Activated T-cell treated with anti-CD3 and anti-CD28 coated beads, Interleukin-2, amount 50 U/mL, for 4 hours (primary cell): ENCODE results near the gene ATG4A. TPM values are rescaled to one million over a fixed set of nuclear protein-coding genes. Genes with fewer than 3 reads are reported as not detected.

Experiments
- ATAC-seq, 2 donors: fragments of 200-7000 bp; cut with Tn5 transposase; one replicate each; pipeline ENCODE4 v1.10.0; 2021
- DNase-seq: peaks from one replicate; pipeline ENCODE4 v3.0.0-alpha.2; 2020
- H3K27me3 Mint-ChIP-seq: one replicate; pipeline ENCODE4 v1.8.0; 2021; ENCODE audit warnings: low read depth, mixed read lengths
- H3K36me3 Mint-ChIP-seq: one replicate; pipeline ENCODE4 v1.8.0; 2022; ENCODE audit warnings: mixed read lengths; ENCODE audit not compliant: insufficient read depth
- H3K4me1 Mint-ChIP-seq: one replicate; pipeline ENCODE4 v1.8.0; 2021; ENCODE audit warnings: low read depth, mixed read lengths
- H3K4me3 Mint-ChIP-seq: one replicate; pipeline ENCODE4 v1.8.0; 2021; ENCODE audit warnings: mild to moderate bottlenecking, moderate library complexity, mixed read lengths
- H3K9me3 Mint-ChIP-seq: one replicate; pipeline ENCODE4 v1.8.0; 2021; ENCODE audit warnings: mixed read lengths
- total RNA-seq, 3 donors: library from RNA; stranded (reverse); gene quantifications; one replicate each; pipeline ENCODE4 v1.2.1, GENCODE V29; 2021

The ATG4A gene
- total RNA-seq, 3 donors from 2014 or later: 8.2 to 12.0 (median 11.9) TPM

- no peaks in the 10 kb centered on the region for H3K4me1 Mint-ChIP-seq
- H3K4me3 Mint-ChIP-seq: no peak overlapping the region
- no peaks in the 10 kb centered on the region for H3K27me3 Mint-ChIP-seq
- no peak for ATAC-seq
- no peak for DNase-seq
- H3K9me3 Mint-ChIP-seq: no peaks in the 10 kb centered on the region
- H3K36me3 Mint-ChIP-seq: peaks cover 42% of the 10 kb centered on the region
These were observed 43.1 kb downstream of the ATG4A start for GRCh38 chrX:108134724-108135123.

DNA sequence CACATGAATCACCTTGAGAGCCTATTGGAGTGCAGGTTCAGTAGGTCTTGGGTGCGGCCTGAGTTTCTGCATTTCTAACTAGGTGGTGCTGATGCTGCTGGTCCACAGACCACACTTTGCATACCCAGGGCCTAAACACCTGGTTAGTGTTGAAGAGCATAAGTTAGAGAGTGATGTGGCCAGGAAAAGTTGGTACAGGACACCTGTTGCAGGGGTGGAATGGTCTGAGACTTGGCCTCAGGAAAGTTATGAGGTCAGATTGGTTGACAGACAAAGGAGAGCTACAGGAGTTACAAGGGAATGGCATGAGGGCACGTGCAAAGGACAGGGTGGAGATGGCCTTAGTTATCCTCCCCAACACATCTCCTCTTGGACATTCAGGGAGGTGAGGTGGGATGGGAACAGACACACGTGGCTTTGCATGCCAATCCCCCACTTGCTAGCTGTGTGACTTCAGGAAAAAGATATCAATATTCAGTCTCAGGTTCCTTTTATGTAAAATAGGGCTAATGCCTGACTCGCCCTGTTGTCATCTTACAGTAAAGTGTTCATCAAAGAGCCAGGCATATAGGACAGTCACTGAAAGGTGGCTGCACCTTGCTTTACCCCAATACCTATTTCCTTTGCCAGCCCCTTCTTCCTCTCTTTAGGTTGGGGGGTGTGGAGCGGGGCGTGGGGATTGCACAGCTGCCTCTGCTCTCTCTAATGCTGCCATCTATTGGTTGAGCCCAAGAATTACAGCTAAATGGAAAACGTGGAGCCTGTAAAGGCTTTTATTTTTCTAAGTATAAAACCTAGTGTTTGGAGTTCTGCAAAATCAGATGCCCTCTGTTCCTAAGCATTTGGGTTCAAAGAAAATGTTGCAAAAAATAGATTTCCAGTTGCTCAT, 47.5 kb downstream of the ATG4A start:
- ATAC-seq: no peak
- H3K27me3 Mint-ChIP-seq: no peaks in the 10 kb centered on the region
- no peaks in the 10 kb centered on the region for H3K4me1 Mint-ChIP-seq
- peaks cover 34% of the 10 kb centered on the region for H3K36me3 Mint-ChIP-seq
- H3K9me3 Mint-ChIP-seq: no peaks in the 10 kb centered on the region
- H3K4me3 Mint-ChIP-seq: no peak overlapping the region
- no peak for DNase-seq

GRCh38 chrX:108148524-108148923, 56.9 kb downstream of the ATG4A start:
- Mint-ChIP-seq H3K36me3 (peaks cover 25% of the 10 kb centered on the region), H3K27me3 (no peaks in the 10 kb centered on the region), H3K4me3 (no peak overlapping the region), H3K9me3 (no peaks in the 10 kb centered on the region), H3K4me1 (no peaks in the 10 kb centered on the region)
- ATAC-seq (peak; percentile 18 to 50), DNase-seq (no peak)

DNA sequence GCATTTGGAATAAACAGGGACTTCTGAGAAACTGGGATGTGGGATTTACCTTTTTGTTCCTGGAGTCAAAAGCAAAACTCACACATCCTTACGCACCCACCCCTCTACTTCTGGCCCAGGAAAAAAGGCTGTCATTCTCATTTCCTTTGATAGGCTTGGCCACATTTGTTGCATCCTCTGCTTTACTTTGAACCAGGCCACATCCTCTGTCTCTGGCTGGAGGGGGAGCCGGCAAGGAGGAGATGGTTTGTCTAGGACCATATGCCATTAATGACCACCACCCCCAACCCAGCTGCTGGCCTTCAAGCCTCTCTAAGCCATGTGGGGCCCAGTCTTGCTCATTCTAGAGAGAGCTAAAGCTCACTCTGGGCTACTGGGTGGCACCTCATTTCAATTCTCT, 64.5 kb downstream of the ATG4A start:
- H3K9me3 Mint-ChIP-seq: no peaks in the 10 kb centered on the region
- H3K27me3 Mint-ChIP-seq: no peaks in the 10 kb centered on the region
- ATAC-seq (no peak), DNase-seq (no peak)
- no peaks in the 10 kb centered on the region for H3K4me1 Mint-ChIP-seq
- H3K4me3 Mint-ChIP-seq: no peak overlapping the region
- H3K36me3 Mint-ChIP-seq: peaks cover 11% of the 10 kb centered on the region

- DNase-seq: no peak
- no peaks in the 10 kb centered on the region for H3K4me1 Mint-ChIP-seq
- ATAC-seq: no peak
- H3K27me3 Mint-ChIP-seq: no peaks in the 10 kb centered on the region
- H3K36me3 Mint-ChIP-seq: peaks cover 10% of the 10 kb centered on the region
- H3K4me3 Mint-ChIP-seq: no peak overlapping the region
- no peaks in the 10 kb centered on the region for H3K9me3 Mint-ChIP-seq
These were observed 65.4 kb downstream of the ATG4A start for GRCh38 chrX:108156934-108157466.

GRCh38 chrX:108157628-108158027, 66.0 kb downstream of the ATG4A start:
- ATAC-seq: no peak
- Mint-ChIP-seq H3K27me3 (no peaks in the 10 kb centered on the region), H3K4me1 (no peaks in the 10 kb centered on the region), H3K4me3 (no peak overlapping the region), H3K9me3 (no peaks in the 10 kb centered on the region), H3K36me3 (peaks cover 10% of the 10 kb centered on the region)
- DNase-seq: no peak

DNA sequence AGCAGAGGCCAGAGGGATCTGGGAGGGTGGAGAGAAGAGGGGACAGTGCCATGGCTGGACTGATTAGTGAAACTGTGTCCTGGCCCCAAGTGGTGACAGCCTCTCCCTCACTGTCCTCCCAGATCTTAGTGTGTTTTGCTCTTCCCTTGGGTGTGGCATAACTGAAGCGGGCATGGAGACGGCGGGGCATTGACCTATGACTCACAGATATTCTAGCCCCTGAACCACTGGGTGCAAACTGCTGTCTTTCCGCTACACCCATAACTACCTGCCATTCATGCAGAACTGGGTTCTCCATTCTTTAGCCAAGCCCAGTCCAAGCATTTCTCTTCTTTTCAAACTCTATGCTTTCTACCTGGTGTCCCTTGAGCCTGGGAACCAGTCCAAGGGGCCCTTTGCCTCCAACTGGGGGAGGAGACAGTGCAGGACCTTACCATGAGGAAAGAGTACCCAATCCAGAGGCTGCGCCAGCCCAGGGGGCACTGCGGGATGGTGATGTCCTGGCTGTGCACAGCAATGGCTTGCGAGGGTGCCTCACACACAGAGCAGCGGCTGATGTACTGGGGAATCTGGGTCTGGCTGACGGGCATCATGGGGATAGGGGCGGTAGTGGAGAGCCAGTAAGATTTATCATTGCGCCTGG, 67.6 kb downstream of the ATG4A start:
- H3K4me1 Mint-ChIP-seq: no peaks in the 10 kb centered on the region
- no peaks in the 10 kb centered on the region for H3K9me3 Mint-ChIP-seq
- H3K36me3 Mint-ChIP-seq: peaks cover under 1% of the 10 kb centered on the region
- no peaks in the 10 kb centered on the region for H3K27me3 Mint-ChIP-seq
- no peak overlapping the region for H3K4me3 Mint-ChIP-seq
- no peak for ATAC-seq
- DNase-seq: no peak

DNA sequence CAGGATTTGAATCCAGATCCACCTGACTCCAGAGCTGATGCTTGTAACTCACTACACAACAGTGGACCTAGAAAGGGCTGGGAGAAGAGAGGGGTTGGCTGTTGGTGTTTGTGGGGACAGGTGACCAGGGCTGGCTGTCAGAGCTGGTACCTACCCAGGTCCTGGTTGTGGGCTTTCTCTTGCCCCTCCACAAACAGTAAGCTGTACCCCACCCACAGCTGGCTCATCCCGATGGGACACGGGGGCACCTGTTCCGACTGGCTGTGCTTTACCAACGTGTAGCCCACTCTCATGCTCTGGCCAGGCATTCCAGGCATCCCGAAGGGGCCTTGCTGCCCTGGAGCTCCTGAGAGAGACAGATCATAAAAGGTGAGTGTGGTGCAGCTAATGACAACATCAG, 68.7 kb downstream of the ATG4A start:
- H3K9me3 Mint-ChIP-seq: no peaks in the 10 kb centered on the region
- ATAC-seq (no peak), DNase-seq (no peak)
- H3K27me3 Mint-ChIP-seq: no peaks in the 10 kb centered on the region
- no peaks in the 10 kb centered on the region for H3K36me3 Mint-ChIP-seq
- H3K4me3 Mint-ChIP-seq: no peak overlapping the region
- no peaks in the 10 kb centered on the region for H3K4me1 Mint-ChIP-seq

DNA sequence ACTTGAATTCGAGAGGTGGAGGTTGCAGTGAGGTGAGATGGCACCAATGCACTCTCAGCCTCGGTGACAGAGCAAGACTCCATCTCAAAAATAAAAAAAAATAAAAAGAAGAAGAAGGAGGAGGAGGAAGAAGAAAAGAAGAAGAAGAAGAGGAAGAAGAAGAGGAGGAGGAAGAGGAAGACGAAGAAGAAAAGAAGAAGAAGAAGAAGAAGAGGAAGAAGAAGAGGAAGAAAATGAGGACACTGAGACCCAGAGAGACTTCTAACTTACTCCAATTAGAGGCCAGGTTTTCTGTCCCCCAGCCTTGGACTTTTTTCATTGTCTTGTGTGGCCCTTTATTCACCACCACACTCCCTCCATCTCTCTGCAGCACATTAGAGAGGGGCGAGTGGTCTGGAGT, 70.7 kb downstream of the ATG4A start:
- ATAC-seq: no peak
- no peak for DNase-seq
- Mint-ChIP-seq H3K27me3 (no peaks in the 10 kb centered on the region), H3K4me1 (no peaks in the 10 kb centered on the region), H3K36me3 (no peaks in the 10 kb centered on the region), H3K4me3 (no peak overlapping the region), H3K9me3 (no peaks in the 10 kb centered on the region)

GRCh38 chrX:108163333-108164082, 71.9 kb downstream of the ATG4A start:
- Mint-ChIP-seq H3K4me1 (no peaks in the 10 kb centered on the region), H3K9me3 (no peaks in the 10 kb centered on the region), H3K36me3 (no peaks in the 10 kb centered on the region), H3K4me3 (no peak overlapping the region), H3K27me3 (no peaks in the 10 kb centered on the region)
- no peak for ATAC-seq
- DNase-seq: no peak

- Mint-ChIP-seq H3K27me3 (no peaks in the 10 kb centered on the region), H3K36me3 (no peaks in the 10 kb centered on the region), H3K9me3 (no peaks in the 10 kb centered on the region), H3K4me3 (no peak overlapping the region), H3K4me1 (no peaks in the 10 kb centered on the region)
- DNase-seq: no peak
- no peak for ATAC-seq
These were observed 74.0 kb downstream of the ATG4A start for GRCh38 chrX:108165383-108166111.

DNA sequence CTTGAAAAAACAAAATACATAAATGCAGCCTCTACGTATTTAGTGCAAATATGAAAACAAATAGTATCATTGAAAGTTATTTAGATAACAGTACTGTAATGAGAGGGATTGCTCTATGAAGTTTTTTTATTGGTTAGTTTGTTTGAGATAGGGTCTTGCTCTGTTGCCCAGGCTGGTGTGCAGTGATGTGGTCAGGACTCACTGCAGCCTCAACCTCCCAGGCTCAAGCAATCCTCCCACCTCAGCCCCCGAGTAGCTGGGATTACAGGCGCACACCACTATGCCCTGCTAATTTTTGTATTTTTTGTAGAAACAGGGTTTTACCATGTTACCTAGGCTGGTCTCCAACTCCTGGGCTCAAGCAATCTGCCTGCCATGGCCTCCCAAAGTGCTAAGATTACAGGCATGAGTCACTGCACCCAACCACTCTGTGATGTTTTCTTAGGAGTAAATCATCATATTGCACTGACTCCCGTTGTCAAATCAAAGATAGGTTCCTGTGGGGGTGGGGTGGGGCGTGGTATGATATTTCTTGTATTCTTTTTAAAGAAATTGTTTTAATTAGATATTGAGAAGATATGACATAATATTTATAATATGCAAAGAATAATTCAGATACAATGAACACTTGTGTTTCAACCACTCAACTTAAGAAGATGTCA, 75.8 kb downstream of the ATG4A start:
- no peaks in the 10 kb centered on the region for H3K27me3 Mint-ChIP-seq
- no peaks in the 10 kb centered on the region for H3K4me1 Mint-ChIP-seq
- H3K36me3 Mint-ChIP-seq: no peaks in the 10 kb centered on the region
- DNase-seq (no peak), ATAC-seq (no peak)
- H3K9me3 Mint-ChIP-seq: no peaks in the 10 kb centered on the region
- no peak overlapping the region for H3K4me3 Mint-ChIP-seq

- Mint-ChIP-seq H3K36me3 (no peaks in the 10 kb centered on the region), H3K27me3 (no peaks in the 10 kb centered on the region), H3K9me3 (no peaks in the 10 kb centered on the region), H3K4me1 (no peaks in the 10 kb centered on the region), H3K4me3 (no peak overlapping the region)
- DNase-seq (no peak), ATAC-seq (no peak)
These were observed 77.6 kb downstream of the ATG4A start for GRCh38 chrX:108168961-108169740.
